ENCODE results near the gene RBM4. TPM values are rescaled to one million over a fixed set of nuclear protein-coding genes. Genes with fewer than 3 reads are reported as not detected.
"Not testable (repeated sequence)": the region's sequence is repeated elsewhere in the genome, so short reads cannot be mapped to it uniquely, and the experiment has no call there.

RBM4 gene
- total RNA-seq, 2 experiments from 2014 or later: 134 to 140 TPM

GRCh38 chr11:66606608-66607007 is 31.9 kb upstream of the RBM4 start:
- H3K9me3 Mint-ChIP-seq, H3K4me3 Mint-ChIP-seq, DNase-seq, H3K4me1 Mint-ChIP-seq, H3K27me3 Mint-ChIP-seq, H3K36me3 Mint-ChIP-seq, H3K27ac Mint-ChIP-seq: not testable (repeated sequence)

- no peak overlapping the region for H3K27ac Mint-ChIP-seq
- H3K4me1 Mint-ChIP-seq: peaks cover 8% of the 10 kb centered on the region
- H3K4me3 Mint-ChIP-seq: no peak overlapping the region
- H3K36me3 Mint-ChIP-seq: peaks cover 4% of the 10 kb centered on the region
- no peaks in the 10 kb centered on the region for H3K9me3 Mint-ChIP-seq
- DNase-seq: no peak
- H3K27me3 Mint-ChIP-seq: no peaks in the 10 kb centered on the region
These were observed 31.2 kb upstream of the RBM4 start for GRCh38 chr11:66607126-66607834.

- H3K4me1 Mint-ChIP-seq: peaks cover 8% of the 10 kb centered on the region
- H3K9me3 Mint-ChIP-seq: no peaks in the 10 kb centered on the region
- no peaks in the 10 kb centered on the region for H3K27me3 Mint-ChIP-seq
- no peak overlapping the region for H3K27ac Mint-ChIP-seq
- H3K36me3 Mint-ChIP-seq: peaks cover 4% of the 10 kb centered on the region
- DNase-seq: no peak
- H3K4me3 Mint-ChIP-seq: no peak overlapping the region
These were observed 28.5 kb upstream of the RBM4 start for GRCh38 chr11:66609721-66610617.

GRCh38 chr11:66612458-66612857 is 26.0 kb upstream of the RBM4 start:
- H3K27ac Mint-ChIP-seq: no peak overlapping the region
- H3K9me3 Mint-ChIP-seq: no peaks in the 10 kb centered on the region

GRCh38 chr11:66614073-66614472 is 24.4 kb upstream of the RBM4 start:
- no peak overlapping the region for H3K27ac Mint-ChIP-seq
- peaks cover 37% of the 10 kb centered on the region for H3K36me3 Mint-ChIP-seq
- no peak overlapping the region for H3K4me3 Mint-ChIP-seq
- H3K4me1 Mint-ChIP-seq: peaks cover 23% of the 10 kb centered on the region
- H3K9me3 Mint-ChIP-seq: no peaks in the 10 kb centered on the region
- no peak for DNase-seq
- H3K27me3 Mint-ChIP-seq: no peaks in the 10 kb centered on the region

More at GRCh38 chr11:66612458-66612857, 26.0 kb upstream of the RBM4 start:
- H3K36me3 Mint-ChIP-seq: peaks cover 24% of the 10 kb centered on the region
- peaks cover 11% of the 10 kb centered on the region for H3K4me1 Mint-ChIP-seq
- H3K27me3 Mint-ChIP-seq: no peaks in the 10 kb centered on the region
- no peak for DNase-seq
- H3K4me3 Mint-ChIP-seq: no peak overlapping the region

DNA sequence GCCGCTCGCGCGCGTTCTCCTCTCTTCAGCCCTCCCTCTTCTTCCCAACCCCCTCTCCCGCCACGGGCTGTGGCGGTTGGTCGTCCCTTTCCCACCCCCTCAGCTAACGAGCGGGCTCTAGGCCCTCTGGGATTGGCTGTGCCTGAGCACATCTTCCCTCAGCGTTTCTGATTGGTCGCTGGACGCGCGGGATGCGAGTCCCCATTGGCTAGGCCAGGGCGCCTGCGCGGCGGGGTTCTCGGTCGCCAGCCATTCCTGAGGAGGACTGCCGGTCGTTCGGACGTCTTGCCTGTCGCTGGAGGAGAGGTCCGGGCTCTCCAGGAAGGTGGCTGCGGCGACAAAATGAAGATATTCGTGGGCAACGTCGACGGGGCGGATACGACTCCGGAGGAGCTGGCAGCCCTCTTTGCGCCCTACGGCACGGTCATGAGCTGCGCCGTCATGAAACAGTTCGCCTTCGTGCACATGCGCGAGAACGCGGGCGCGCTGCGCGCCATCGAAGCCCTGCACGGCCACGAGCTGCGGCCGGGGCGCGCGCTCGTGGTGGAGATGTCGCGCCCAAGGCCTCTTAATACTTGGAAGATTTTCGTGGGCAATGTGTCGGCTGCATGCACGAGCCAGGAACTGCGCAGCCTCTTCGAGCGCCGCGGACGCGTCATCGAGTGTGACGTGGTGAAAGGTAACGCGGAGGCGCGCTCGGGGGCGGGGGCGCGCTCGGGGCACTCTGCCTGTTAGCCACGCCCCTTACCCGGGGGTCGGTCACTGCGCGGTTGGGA is 21.9 kb upstream of the RBM4 start, which contains the start of gene RBM14:
Gene RBM14, plus strand, starts transcription at position 252 of the 776 bp plus-strand sequence. Its CDS starts 91 bp downstream, at position 343.
- peak within 1 kb of the TSS; percentile 98 for H3K27ac Mint-ChIP-seq
- H3K9me3 Mint-ChIP-seq: no peaks in the 10 kb centered on the region
- peaks cover 57% of the 10 kb centered on the region for H3K36me3 Mint-ChIP-seq
- H3K27me3 Mint-ChIP-seq: no peaks in the 10 kb centered on the region
- H3K4me1 Mint-ChIP-seq: peaks cover 32% of the 10 kb centered on the region
- DNase-seq: peak; percentile 99
- H3K4me3 Mint-ChIP-seq: peak within 1 kb of the TSS; percentile 96

GRCh38 chr11:66617155-66617834 is 21.2 kb upstream of the RBM4 start:
- H3K4me3 Mint-ChIP-seq: peak overlapping the region; percentile 96
- no peak for DNase-seq
- no peaks in the 10 kb centered on the region for H3K9me3 Mint-ChIP-seq
- peak overlapping the region; percentile 98 for H3K27ac Mint-ChIP-seq
- H3K36me3 Mint-ChIP-seq: peaks cover 64% of the 10 kb centered on the region
- peaks cover 39% of the 10 kb centered on the region for H3K4me1 Mint-ChIP-seq
- H3K27me3 Mint-ChIP-seq: no peaks in the 10 kb centered on the region

DNA sequence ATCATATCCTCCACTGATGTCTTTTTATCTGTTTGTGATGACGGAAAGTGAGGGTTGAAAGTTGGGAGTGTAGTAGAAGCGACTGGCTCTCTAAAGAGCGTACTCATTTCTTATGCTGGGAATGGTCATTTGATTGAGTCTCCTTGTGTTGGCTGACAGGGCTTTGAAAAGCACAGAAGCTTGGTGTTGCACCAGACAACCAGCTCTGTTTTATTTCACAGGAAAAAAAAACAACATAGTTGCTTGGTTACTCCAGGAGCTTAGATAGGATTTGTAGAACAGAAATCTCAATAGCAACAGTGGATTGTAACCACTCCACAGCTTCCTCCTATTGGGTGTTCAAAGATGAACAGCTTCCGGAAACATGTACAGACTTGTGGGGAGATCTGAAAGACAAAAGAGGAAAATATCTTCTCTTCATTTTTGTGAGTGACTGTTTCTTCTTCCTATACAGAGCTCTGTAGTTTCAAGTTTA is 19.4 kb upstream of the RBM4 start:
- DNase-seq: no peak
- Mint-ChIP-seq H3K27me3 (no peaks in the 10 kb centered on the region), H3K36me3 (peaks cover 82% of the 10 kb centered on the region), H3K4me3 (peak overlapping the region; percentile 96), H3K27ac (peak overlapping the region; percentile 98), H3K9me3 (no peaks in the 10 kb centered on the region), H3K4me1 (peaks cover 57% of the 10 kb centered on the region)

DNA sequence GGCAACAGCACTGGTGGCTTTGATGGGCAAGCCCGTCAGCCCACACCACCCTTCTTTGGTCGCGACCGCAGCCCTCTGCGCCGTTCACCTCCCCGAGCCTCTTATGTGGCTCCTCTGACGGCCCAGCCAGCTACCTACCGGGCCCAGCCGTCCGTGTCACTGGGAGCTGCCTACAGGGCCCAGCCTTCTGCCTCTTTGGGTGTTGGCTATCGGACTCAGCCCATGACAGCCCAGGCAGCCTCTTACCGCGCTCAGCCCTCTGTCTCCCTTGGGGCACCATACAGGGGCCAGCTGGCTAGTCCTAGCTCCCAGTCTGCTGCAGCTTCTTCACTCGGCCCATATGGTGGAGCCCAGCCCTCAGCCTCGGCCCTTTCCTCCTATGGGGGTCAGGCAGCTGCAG is 14.1 kb upstream of the RBM4 start:
- no peaks in the 10 kb centered on the region for H3K27me3 Mint-ChIP-seq
- H3K27ac Mint-ChIP-seq: no peak overlapping the region
- H3K4me1 Mint-ChIP-seq: peaks cover 59% of the 10 kb centered on the region
- H3K36me3 Mint-ChIP-seq: peaks cover 77% of the 10 kb centered on the region
- no peak overlapping the region for H3K4me3 Mint-ChIP-seq
- DNase-seq: no peak
- H3K9me3 Mint-ChIP-seq: no peaks in the 10 kb centered on the region

- no peak overlapping the region for H3K4me3 Mint-ChIP-seq
- H3K4me1 Mint-ChIP-seq: peaks cover 61% of the 10 kb centered on the region
- no peaks in the 10 kb centered on the region for H3K27me3 Mint-ChIP-seq
These were observed 13.3 kb upstream of the RBM4 start for GRCh38 chr11:66625041-66625751.

DNA sequence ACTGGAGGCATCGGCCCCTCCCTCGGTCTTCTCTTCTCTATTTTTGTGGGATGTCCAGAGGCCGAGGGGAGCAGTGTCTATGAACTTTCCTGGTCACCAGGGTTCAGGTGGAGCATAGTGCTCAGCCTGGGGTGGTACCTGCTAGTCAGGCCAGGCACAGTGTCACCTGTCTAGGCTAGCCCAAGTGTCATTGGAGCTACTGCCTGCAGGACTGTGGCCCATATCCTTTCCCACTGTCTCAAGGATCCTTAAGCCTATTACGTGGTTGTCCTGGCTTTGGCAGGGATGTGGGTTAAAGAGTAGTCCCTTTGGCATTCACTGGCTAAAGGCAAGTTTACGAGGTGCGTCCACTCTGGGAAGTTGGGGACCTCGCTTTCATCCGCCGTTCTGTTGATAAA is 12.8 kb upstream of the RBM4 start:
- no peak overlapping the region for H3K27ac Mint-ChIP-seq
- no peaks in the 10 kb centered on the region for H3K9me3 Mint-ChIP-seq
- peaks cover 59% of the 10 kb centered on the region for H3K4me1 Mint-ChIP-seq
- peaks cover 75% of the 10 kb centered on the region for H3K36me3 Mint-ChIP-seq
- no peaks in the 10 kb centered on the region for H3K27me3 Mint-ChIP-seq
- H3K4me3 Mint-ChIP-seq: no peak overlapping the region
- no peak for DNase-seq

More at GRCh38 chr11:66625041-66625751, 13.3 kb upstream of the RBM4 start:
- no peak for DNase-seq
- H3K36me3 Mint-ChIP-seq: peaks cover 77% of the 10 kb centered on the region
- no peak overlapping the region for H3K27ac Mint-ChIP-seq
- H3K9me3 Mint-ChIP-seq: no peaks in the 10 kb centered on the region

- H3K36me3 Mint-ChIP-seq: peaks cover 73% of the 10 kb centered on the region
- H3K4me3 Mint-ChIP-seq: no peak overlapping the region
- H3K4me1 Mint-ChIP-seq: peaks cover 54% of the 10 kb centered on the region
- DNase-seq: no peak
- H3K9me3 Mint-ChIP-seq: no peaks in the 10 kb centered on the region
- H3K27me3 Mint-ChIP-seq: no peaks in the 10 kb centered on the region
- H3K27ac Mint-ChIP-seq: no peak overlapping the region
These were observed 12.1 kb upstream of the RBM4 start for GRCh38 chr11:66626382-66626781.

- Mint-ChIP-seq H3K4me1 (peaks cover 51% of the 10 kb centered on the region), H3K27me3 (no peaks in the 10 kb centered on the region), H3K9me3 (no peaks in the 10 kb centered on the region), H3K4me3 (no peak overlapping the region), H3K36me3 (peaks cover 73% of the 10 kb centered on the region), H3K27ac (no peak overlapping the region)
- DNase-seq: no peak
These were observed 11.6 kb upstream of the RBM4 start for GRCh38 chr11:66626926-66627325.
